Urinary bladder (tissue), 4 donors: ENCODE data around the gene XCR1. TPM values are rescaled to one million over a fixed set of nuclear protein-coding genes. Genes with fewer than 3 reads are reported as not detected.
"Not testable (repeated sequence)": the region's sequence is repeated elsewhere in the genome, so short reads cannot be mapped to it uniquely, and the experiment has no call there.

ENCODE experiments used
- DNase-seq: peaks from one replicate; pipeline ENCODE4 v3.0.0-alpha.2; 2015; ENCODE audit errors: extremely low spot score
- H3K27ac ChIP-seq: one replicate; pipeline ENCODE4 v1.5.1; 2013; ENCODE audit warnings: low read depth, mild to moderate bottlenecking, moderate library complexity
- H3K36me3 ChIP-seq: one replicate; pipeline ENCODE4 v1.6.1; 2013; ENCODE audit warnings: mild to moderate bottlenecking, moderate library complexity; ENCODE audit not compliant: insufficient read depth
- H3K4me1 ChIP-seq: one replicate; pipeline ENCODE4 v1.6.1; 2013; ENCODE audit warnings: mild to moderate bottlenecking, moderate library complexity; ENCODE audit not compliant: insufficient read depth
- H3K4me3 ChIP-seq: one replicate; pipeline ENCODE4 v1.5.1; 2013; ENCODE audit warnings: low read depth, low read length
- WGBS: extraction: QIAGEN DNeasy Blood & Tissue Kit; methylation state at CpG from one replicate; pipeline ENCODE4 v1.1.7; 2013; 5-methylcytosine and 5-hydroxymethylcytosine counted together
- polyA plus RNA-seq: library from polyadenylated mRNA; stranded (reverse); fragments of 200-250 nt; gene quantifications from one replicate; pipeline ENCODE4 v1.2.3, GENCODE V29; 2013
- total RNA-seq: library from RNA; depleted of rRNA; stranded (reverse); fragments of >200 nt; gene quantifications from one replicate; pipeline ENCODE4 v1.2.3, GENCODE V29; 2014
- donor health status: healthy with polysubstance abuse.
- donor health status: healthy.

XCR1 gene
- total and polyA plus RNA-seq, 2 donors: 0.77 to 1.0 TPM

GRCh38 chr3:46008058-46008457 lies 19.2 kb downstream of the XCR1 start:
- no peak for DNase-seq
- no peak overlapping the region for H3K4me3 ChIP-seq
- 62% methylated on average over 6 of the region's 6 CpGs for WGBS
- H3K36me3 ChIP-seq: no peaks in the 10 kb centered on the region
- H3K4me1 ChIP-seq: no peaks in the 10 kb centered on the region
- no peak overlapping the region for H3K27ac ChIP-seq

GRCh38 chr3:46007280-46007679 lies 20.0 kb downstream of the XCR1 start:
- no peak overlapping the region for H3K4me3 ChIP-seq
- H3K27ac ChIP-seq: no peak overlapping the region
- no peak for DNase-seq
- no peaks in the 10 kb centered on the region for H3K4me1 ChIP-seq
- H3K36me3 ChIP-seq: no peaks in the 10 kb centered on the region

GRCh38 chr3:46006238-46007032 lies 20.8 kb downstream of the XCR1 start:
- 46% methylated on average over 5 of the region's 5 CpGs for WGBS
- H3K4me3 ChIP-seq: no peak overlapping the region
- no peaks in the 10 kb centered on the region for H3K4me1 ChIP-seq
- no peak overlapping the region for H3K27ac ChIP-seq
- DNase-seq: no peak
- no peaks in the 10 kb centered on the region for H3K36me3 ChIP-seq

- not testable (repeated sequence) for H3K27ac ChIP-seq, H3K36me3 ChIP-seq
Observed at GRCh38 chr3:46003706-46004105, 23.6 kb downstream of the XCR1 start.

DNA sequence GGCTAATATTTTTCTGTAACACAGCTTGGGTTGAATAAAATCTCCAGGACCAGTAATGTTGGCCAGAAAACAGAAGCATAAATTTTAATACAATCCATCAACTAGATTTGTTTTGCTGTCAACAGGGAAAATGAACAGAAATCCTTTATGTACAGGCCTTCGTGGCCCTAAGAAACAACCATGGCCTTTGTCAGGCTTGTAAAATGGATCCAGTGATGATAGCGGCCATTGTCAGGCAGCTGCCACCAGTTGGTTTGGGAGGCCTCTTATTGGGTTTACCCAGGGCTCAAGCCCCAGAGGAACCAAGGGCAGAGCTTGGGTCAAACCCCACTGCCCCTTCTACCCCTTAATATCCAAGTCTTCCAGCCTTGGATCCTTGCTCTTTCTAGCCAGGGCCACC lies 26.1 kb downstream of the XCR1 start:
- DNase-seq: no peak
- H3K36me3 ChIP-seq: no peaks in the 10 kb centered on the region
- whole genome bisulfite sequencing: 90% methylated on average over 2 of the region's 2 CpGs
- no peak overlapping the region for H3K4me3 ChIP-seq
- no peaks in the 10 kb centered on the region for H3K4me1 ChIP-seq
- no peak overlapping the region for H3K27ac ChIP-seq

More at GRCh38 chr3:46003706-46004105, 23.6 kb downstream of the XCR1 start:
- not testable (repeated sequence) for DNase-seq, H3K4me1 ChIP-seq, H3K4me3 ChIP-seq

- Histone ChIP-seq H3K4me3 (no peak overlapping the region), H3K4me1 (no peaks in the 10 kb centered on the region), H3K27ac (no peak overlapping the region), H3K36me3 (no peaks in the 10 kb centered on the region)
- WGBS: 84% methylated on average over 2 of the region's 2 CpGs
- DNase-seq: no peak
Observed at GRCh38 chr3:45997942-45998341, 29.3 kb downstream of the XCR1 start.

DNA sequence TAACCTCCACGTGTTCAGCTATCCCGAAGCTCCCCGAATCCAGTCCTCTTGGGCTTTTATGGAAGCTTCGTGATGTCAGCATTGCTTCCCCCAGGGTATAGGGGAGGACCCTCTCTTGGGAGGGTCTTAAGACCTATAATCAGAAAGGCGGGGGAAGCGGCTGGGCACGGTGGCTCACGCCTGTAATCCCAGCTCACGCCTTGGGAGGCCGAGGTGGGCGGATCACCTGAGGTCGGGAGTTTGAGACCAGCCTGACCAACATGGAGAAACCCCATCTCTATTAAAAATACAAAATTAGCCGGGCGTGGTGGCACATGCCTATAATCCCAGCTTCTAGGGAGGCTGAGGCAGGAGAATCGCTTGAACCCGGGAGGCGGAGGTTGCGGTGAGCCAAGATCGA lies 29.8 kb downstream of the XCR1 start:
- H3K27ac ChIP-seq, H3K36me3 ChIP-seq, DNase-seq, H3K4me3 ChIP-seq, H3K4me1 ChIP-seq: not testable (repeated sequence)
- 92% methylated on average over 19 of the region's 19 CpGs for WGBS

- DNase-seq: peak; percentile 73
- Histone ChIP-seq H3K27ac (peak within 1 kb of the TSS; percentile 87), H3K4me3 (peak within 1 kb of the TSS; percentile 85), H3K4me1 (no peaks in the 10 kb centered on the region), H3K36me3 (no peaks in the 10 kb centered on the region)
- 2% methylated on average over 67 of the region's 67 CpGs for WGBS
Observed at GRCh38 chr3:45995236-45996192, 31.8 kb downstream of the XCR1 start, which contains the start of gene FYCO1. Gene FYCO1 (minus strand): TSS chr3:45995824. CDS start chr3:45984910, 10,914 bp downstream.

GRCh38 chr3:45994419-45995235 lies 32.7 kb downstream of the XCR1 start:
- peak overlapping the region; percentile 85 for H3K4me3 ChIP-seq
- 13% methylated on average over 16 of the region's 16 CpGs for WGBS
- DNase-seq: no peak

DNA sequence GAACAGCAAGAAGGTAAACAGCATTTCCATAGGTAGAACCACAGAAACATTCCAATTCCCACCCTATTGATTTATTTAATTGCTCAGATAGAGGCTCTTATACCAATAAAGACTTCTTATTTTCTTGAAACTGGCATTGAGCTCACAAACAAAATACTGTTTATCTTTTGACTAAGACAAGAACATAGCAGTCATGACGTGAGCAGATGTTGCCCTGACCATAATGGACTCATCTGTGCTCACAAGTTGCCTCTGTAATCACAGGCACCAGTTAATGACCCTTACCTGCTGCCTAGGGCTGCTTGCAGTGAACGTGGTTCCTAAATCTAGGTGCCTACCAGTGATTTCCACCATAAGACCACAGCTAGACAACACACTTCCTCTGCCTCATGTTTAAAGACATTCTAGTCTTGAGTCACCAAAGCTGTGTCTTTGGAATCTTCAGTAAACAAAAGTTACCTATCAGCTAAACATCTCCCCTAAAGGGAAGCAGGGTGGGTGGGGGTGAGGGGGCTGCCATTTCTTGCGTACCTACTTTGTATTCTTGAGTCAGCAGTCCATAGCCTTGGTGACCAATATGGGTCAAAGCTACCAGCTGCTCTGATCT lies 33.8 kb downstream of the XCR1 start:
- Histone ChIP-seq H3K4me3 (no peak overlapping the region), H3K36me3 (no peaks in the 10 kb centered on the region), H3K4me1 (peaks cover 1% of the 10 kb centered on the region), H3K27ac (no peak overlapping the region)
- DNase-seq: no peak
- WGBS: 77% methylated on average over 3 of the region's 3 CpGs

More at GRCh38 chr3:45994419-45995235, 32.7 kb downstream of the XCR1 start:
- Histone ChIP-seq H3K36me3 (no peaks in the 10 kb centered on the region), H3K4me1 (no peaks in the 10 kb centered on the region), H3K27ac (peak overlapping the region; percentile 87)

- no peaks in the 10 kb centered on the region for H3K36me3 ChIP-seq
- 64% methylated on average over 2 of the region's 2 CpGs for WGBS
- no peak for DNase-seq
- H3K4me3 ChIP-seq: no peak overlapping the region
- H3K4me1 ChIP-seq: peaks cover 1% of the 10 kb centered on the region
- no peak overlapping the region for H3K27ac ChIP-seq
Observed at GRCh38 chr3:45992821-45993221, 34.5 kb downstream of the XCR1 start.

GRCh38 chr3:45992133-45992729 lies 35.1 kb downstream of the XCR1 start:
- Histone ChIP-seq H3K27ac (no peak overlapping the region), H3K36me3 (no peaks in the 10 kb centered on the region), H3K4me1 (peaks cover 1% of the 10 kb centered on the region), H3K4me3 (no peak overlapping the region)
- no peak for DNase-seq
- WGBS: 77% methylated on average over 2 of the region's 2 CpGs
